ENCODE measurements around the gene AKAP1.

DNA sequence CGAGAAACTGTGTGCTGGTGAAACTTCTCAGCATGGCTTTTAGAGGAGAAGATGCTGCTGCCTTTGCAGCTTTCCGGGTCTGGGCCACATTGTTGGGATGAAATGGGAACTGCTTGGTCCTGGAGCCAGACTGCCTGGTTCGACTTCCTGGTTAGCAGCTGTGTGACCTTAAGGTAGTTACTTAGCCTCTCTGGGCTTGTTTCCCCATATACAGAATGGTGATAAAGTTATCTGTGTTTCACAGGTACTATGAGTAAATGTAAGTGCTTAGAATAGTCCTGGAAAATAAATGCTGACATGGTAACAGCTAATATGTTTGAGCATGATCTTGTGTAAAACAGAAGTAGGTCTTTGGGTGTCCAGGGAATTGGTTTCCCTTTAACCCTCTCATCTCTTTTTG lies 26.3 kb downstream of the AKAP1 start:
- TF ChIP-seq, protein P1, sequence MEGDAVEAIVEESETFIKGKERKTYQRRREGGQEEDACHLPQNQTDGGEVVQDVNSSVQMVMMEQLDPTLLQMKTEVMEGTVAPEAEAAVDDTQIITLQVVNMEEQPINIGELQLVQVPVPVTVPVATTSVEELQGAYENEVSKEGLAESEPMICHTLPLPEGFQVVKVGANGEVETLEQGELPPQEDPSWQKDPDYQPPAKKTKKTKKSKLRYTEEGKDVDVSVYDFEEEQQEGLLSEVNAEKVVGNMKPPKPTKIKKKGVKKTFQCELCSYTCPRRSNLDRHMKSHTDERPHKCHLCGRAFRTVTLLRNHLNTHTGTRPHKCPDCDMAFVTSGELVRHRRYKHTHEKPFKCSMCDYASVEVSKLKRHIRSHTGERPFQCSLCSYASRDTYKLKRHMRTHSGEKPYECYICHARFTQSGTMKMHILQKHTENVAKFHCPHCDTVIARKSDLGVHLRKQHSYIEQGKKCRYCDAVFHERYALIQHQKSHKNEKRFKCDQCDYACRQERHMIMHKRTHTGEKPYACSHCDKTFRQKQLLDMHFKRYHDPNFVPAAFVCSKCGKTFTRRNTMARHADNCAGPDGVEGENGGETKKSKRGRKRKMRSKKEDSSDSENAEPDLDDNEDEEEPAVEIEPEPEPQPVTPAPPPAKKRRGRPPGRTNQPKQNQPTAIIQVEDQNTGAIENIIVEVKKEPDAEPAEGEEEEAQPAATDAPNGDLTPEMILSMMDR (IDR thresholded peaks at IDR 0.05) = no peak
- no peak for TF ChIP-seq EP300 (IDR thresholded peaks at IDR 0.05)

Data from ovary (tissue), 3 donors.